GM12878 (cell line): ENCODE measurements around the gene ZNF165. TPM values are rescaled to one million over a fixed set of nuclear protein-coding genes. Genes with fewer than 3 reads are reported as not detected.

Experiments
- BRCA1 ChIP-seq: IDR thresholded peaks from 2 replicates; pipeline ENCODE4 v1.6.1; 2011; ENCODE audit warnings: low read depth, low read length, improper control_type of control experiment
- CHD2 ChIP-seq: IDR thresholded peaks from 2 replicates; pipeline ENCODE4 v1.6.1; 2011; ENCODE audit warnings: low read depth, low read length, improper control_type of control experiment, borderline replicate concordance
- E2F8 ChIP-seq: fragments of 450-650 bp; IDR thresholded peaks from 2 replicates; pipeline ENCODE4 v1.6.1; 2018; ENCODE audit warnings: mild to moderate bottlenecking, low read depth, moderate library complexity; ENCODE audit not compliant: partially characterized antibody
- E4F1 ChIP-seq: fragments of 450-650 bp; IDR thresholded peaks from 2 replicates; pipeline ENCODE4 v1.6.1; 2018; ENCODE audit warnings: borderline replicate concordance, mild to moderate bottlenecking; ENCODE audit not compliant: partially characterized antibody
- FOXM1 ChIP-seq: IDR thresholded peaks from 2 replicates; pipeline ENCODE4 v1.6.1; 2012; ENCODE audit warnings: low read depth, mild to moderate bottlenecking, inconsistent platforms, low read length, moderate library complexity
- IKZF2 ChIP-seq, 2 experiments: fragments of 450-650 bp; IDR thresholded peaks; 2 replicates each; pipeline ENCODE4 v1.6.1; 2017; ENCODE audit warnings: mild to moderate bottlenecking in 2 of 2, moderate library complexity in 2 of 2
- KLF5 ChIP-seq: fragments of 450-650 bp; IDR thresholded peaks from 2 replicates; pipeline ENCODE4 v1.6.1; 2014; ENCODE audit warnings: mild to moderate bottlenecking; ENCODE audit not compliant: partially characterized antibody
- MAX ChIP-seq: IDR thresholded peaks from 2 replicates; pipeline ENCODE4 v1.6.1; 2012; ENCODE audit warnings: low read depth, low read length, improper control_type of control experiment
- MLLT1 ChIP-seq: fragments of 450-650 bp; IDR thresholded peaks from 2 replicates; pipeline ENCODE4 v1.6.1; 2016; ENCODE audit warnings: mild to moderate bottlenecking
- NRF1 ChIP-seq: conservative IDR thresholded peaks from 2 replicates; pipeline ENCODE4 v1.6.1; 2011; ENCODE audit warnings: mild to moderate bottlenecking, low read depth, low read length, improper control_type of control experiment
- PKNOX1 ChIP-seq: fragments of 450-650 bp; IDR thresholded peaks from 2 replicates; pipeline ENCODE4 v1.6.1; 2016; ENCODE audit warnings: mild to moderate bottlenecking
- RAD51 ChIP-seq: fragments of 450-650 bp; IDR thresholded peaks from 2 replicates; pipeline ENCODE4 v1.6.1; 2016; ENCODE audit warnings: moderate library complexity, mild to moderate bottlenecking, inconsistent platforms
- RBBP5 ChIP-seq: fragments of 200-600 bp; sonication (generic); conservative IDR thresholded peaks from 2 replicates; pipeline ENCODE4 v1.6.1; 2016
- SMARCA5 ChIP-seq: fragments of 450-650 bp; IDR thresholded peaks from 2 replicates; pipeline ENCODE4 v1.6.1; 2017; ENCODE audit warnings: mild to moderate bottlenecking
- TCF12 ChIP-seq: IDR thresholded peaks from 2 replicates; pipeline ENCODE4 v1.6.1; 2011; ENCODE audit warnings: low read depth, mild to moderate bottlenecking, low read length
- TCF7 ChIP-seq: IDR thresholded peaks from 2 replicates; pipeline ENCODE4 v1.6.1; 2014; ENCODE audit warnings: antibody characterized with exemption, borderline replicate concordance
- USF1 ChIP-seq: IDR thresholded peaks from 2 replicates; pipeline ENCODE4 v1.6.1; 2011; ENCODE audit warnings: borderline replicate concordance, low read depth, mild to moderate bottlenecking, moderate library complexity, mixed read lengths, low read length; ENCODE audit not compliant: insufficient read depth; ENCODE audit errors: extremely low read length
- USF2 ChIP-seq: IDR thresholded peaks from 2 replicates; pipeline ENCODE4 v1.6.1; 2011; ENCODE audit warnings: low read depth, low read length, improper control_type of control experiment, borderline replicate concordance
- YBX1 ChIP-seq: fragments of 450-650 bp; IDR thresholded peaks from 2 replicates; pipeline ENCODE4 v1.6.1; 2016; ENCODE audit warnings: antibody characterized with exemption
- polyA plus RNA-seq, 11 experiments: library from polyadenylated mRNA; depleted of rRNA in 4 of 11; unstranded in 6 of 11; stranded (reverse) in 5 of 11; fragments of >200 nt; fragmentation: Nextera tagmentation in 4 of 11; fragmentation: Illumina TruSeq in 1 of 11; extraction: Ambion mirVana in 4 of 11; extraction: Trizol in 1 of 11; gene quantifications; 1 replicate in 1 of 11; 2 replicates in 10 of 11; pipeline versions ENCODE4 v1.2.1 to v1.2.3, GENCODE V29; 2011 to 2016; ENCODE audit warnings: inconsistent platforms in 2 of 11, missing spikeins in 2 of 11, low read depth in 1 of 11
- total RNA-seq, 4 experiments: library from RNA; depleted of rRNA in 3 of 4; stranded (reverse); fragments of >200 nt in 3 of 4; fragmentation: Illumina TruSeq in 1 of 4; extraction: Trizol in 1 of 4; gene quantifications; 2 replicates each; pipeline versions ENCODE4 v1.2.1 to v1.2.3, GENCODE V29; 2013 to 2021

The ZNF165 gene
- total and polyA plus RNA-seq, 10 of the 15 experiments (the other 5 are each of a cell fraction or from before 2014, with no cell fraction given): 1.1 to 5.0 (median 2.9) TPM

GRCh38 chr6:28104392-28105244 lies 24.2 kb downstream of the ZNF165 start (continued):
- no peak for TF ChIP-seq YBX1
- 0 out of 2 replicates have a peak, but pooled peaks have one; percentile 30 for TF ChIP-seq CHD2
- TF ChIP-seq TCF12: 0 out of 2 replicates have a peak, but pooled peaks have one; percentile 18
- TF ChIP-seq NRF1: 0 out of 2 replicates have a peak, but pooled peaks have one; percentile 8
- no peak for TF ChIP-seq USF1
- peak; percentile 94 for TF ChIP-seq SMARCA5
- TF ChIP-seq MAX: no peak
- no peak for TF ChIP-seq FOXM1
- no peak for TF ChIP-seq RBBP5
- TF ChIP-seq E4F1: peak; percentile 32
- peak; percentile 65; the same call in 1 of the 2 replicates for TF ChIP-seq PKNOX1
- TF ChIP-seq KLF5: no peak
- no peak for TF ChIP-seq USF2
- TF ChIP-seq TCF7: no peak
- TF ChIP-seq E2F8: no peak
- no peak for TF ChIP-seq BRCA1
- TF ChIP-seq RAD51: no peak
- TF ChIP-seq IKZF2 (IDR thresholded peaks at IDR 0.05): 0 out of 4 replicates have a peak, but pooled peaks of 1 of the 2 experiments have one; percentile 47
- TF ChIP-seq MLLT1: peak; percentile 81
